GM21528 (cell line): ENCODE results near the gene USF3.

Experiments used
- ATAC-seq: cut with Tn5 transposase; IDR thresholded peaks from one replicate; pipeline ENCODE4 v1.9.1; 2021; ENCODE audit warnings: mild to moderate bottlenecking, moderate library complexity; ENCODE audit not compliant: unreplicated experiment, low FRiP score

USF3 gene, protein sequence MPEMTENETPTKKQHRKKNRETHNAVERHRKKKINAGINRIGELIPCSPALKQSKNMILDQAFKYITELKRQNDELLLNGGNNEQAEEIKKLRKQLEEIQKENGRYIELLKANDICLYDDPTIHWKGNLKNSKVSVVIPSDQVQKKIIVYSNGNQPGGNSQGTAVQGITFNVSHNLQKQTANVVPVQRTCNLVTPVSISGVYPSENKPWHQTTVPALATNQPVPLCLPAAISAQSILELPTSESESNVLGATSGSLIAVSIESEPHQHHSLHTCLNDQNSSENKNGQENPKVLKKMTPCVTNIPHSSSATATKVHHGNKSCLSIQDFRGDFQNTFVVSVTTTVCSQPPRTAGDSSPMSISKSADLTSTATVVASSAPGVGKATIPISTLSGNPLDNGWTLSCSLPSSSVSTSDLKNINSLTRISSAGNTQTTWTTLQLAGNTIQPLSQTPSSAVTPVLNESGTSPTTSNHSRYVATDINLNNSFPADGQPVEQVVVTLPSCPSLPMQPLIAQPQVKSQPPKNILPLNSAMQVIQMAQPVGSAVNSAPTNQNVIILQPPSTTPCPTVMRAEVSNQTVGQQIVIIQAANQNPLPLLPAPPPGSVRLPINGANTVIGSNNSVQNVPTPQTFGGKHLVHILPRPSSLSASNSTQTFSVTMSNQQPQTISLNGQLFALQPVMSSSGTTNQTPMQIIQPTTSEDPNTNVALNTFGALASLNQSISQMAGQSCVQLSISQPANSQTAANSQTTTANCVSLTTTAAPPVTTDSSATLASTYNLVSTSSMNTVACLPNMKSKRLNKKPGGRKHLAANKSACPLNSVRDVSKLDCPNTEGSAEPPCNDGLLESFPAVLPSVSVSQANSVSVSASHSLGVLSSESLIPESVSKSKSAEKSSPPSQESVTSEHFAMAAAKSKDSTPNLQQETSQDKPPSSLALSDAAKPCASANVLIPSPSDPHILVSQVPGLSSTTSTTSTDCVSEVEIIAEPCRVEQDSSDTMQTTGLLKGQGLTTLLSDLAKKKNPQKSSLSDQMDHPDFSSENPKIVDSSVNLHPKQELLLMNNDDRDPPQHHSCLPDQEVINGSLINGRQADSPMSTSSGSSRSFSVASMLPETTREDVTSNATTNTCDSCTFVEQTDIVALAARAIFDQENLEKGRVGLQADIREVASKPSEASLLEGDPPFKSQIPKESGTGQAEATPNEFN (N-terminal part only)

DNA sequence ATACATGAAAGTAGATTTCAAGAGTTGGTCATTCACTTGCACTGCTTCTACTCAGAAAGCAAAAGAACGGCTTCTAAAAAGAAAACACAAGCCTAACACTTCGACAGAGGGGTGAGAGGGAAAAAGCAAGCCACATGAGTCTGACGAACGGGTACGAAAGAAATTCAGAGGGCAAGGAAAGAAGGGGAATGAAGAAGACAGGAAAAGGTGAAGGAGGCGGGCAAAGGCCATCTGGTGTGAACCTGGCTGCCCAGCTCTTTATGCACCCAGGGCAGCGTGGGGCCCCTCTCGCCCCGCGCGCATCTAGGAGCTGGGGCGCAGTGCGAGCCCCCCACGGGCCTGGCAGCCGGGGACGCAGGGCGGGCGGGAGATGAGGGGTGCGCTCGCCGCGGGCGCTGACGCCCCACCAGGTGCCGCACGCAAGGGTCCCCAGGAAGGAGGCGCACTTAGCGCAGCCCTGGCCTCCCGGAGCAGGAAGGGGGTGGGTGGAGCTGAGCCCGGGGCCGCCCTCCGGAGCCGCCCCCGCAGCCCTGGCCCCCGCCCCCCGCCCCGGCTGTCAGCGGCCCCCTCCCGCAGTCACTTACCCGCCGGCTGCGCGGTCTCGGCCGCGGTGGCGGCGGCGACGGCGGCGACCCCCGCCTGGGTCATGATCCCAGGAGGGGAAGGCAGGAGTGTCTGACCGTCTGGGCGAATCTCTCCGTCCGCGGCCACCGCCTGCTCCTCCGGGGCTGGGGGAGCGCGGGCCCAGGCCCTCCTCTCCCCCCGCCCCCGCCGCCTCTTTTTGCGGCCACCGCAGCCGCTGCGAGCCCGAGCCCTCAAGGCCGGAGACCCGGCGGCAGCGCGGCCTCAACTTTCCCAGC is at the start of gene USF3:
Gene USF3 (minus strand): TSS at position 857 of the 860 bp plus-strand sequence. CDS start 21,764 bp downstream, outside the sequence.
- ATAC-seq = peak; percentile 68

DNA sequence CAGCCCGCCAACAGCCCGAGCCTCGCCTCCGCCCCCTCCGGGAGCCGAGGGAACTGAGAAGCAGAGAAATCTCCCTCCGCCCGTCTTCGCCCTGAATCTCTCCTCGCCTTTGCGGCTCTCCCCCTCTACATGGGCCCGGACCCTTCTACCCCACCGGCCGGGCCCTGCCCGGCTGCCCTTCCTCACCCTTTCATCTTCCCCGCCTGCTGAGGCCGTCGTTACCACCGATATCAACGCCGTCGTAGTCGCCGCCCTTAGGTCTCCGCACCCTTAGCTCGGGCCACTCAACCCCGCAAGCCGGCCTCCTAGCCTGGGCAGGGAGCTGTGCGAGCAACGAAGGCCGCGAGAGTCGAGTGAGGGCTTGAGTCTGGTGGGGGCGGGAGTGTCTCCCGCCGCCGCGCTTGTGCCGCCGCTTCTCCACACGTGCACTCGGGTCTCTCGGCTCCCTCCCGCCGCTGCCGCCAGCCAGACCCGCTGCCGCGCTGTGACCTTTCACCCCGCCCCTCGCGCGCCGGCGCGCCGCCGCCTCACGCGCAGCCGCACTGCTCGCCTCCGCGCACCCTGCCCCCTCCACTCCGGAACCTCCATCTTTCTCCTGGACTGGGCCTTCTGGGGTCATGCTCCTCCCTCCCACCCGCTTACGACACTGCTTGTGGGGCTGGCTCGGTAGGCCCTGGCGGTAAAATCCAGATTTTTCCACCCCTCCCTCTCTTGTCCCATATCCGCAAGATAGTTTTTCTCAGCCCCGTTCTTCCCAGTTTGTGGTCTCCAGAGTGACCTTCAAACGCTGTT is 49.5 kb upstream of the USF3 start, which contains the start of gene NAA50:
Gene NAA50 (minus strand): TSS at position 494 of the 792 bp plus-strand sequence. CDS start 300 bp downstream, at position 194.
- peak; percentile 56 for ATAC-seq

DNA sequence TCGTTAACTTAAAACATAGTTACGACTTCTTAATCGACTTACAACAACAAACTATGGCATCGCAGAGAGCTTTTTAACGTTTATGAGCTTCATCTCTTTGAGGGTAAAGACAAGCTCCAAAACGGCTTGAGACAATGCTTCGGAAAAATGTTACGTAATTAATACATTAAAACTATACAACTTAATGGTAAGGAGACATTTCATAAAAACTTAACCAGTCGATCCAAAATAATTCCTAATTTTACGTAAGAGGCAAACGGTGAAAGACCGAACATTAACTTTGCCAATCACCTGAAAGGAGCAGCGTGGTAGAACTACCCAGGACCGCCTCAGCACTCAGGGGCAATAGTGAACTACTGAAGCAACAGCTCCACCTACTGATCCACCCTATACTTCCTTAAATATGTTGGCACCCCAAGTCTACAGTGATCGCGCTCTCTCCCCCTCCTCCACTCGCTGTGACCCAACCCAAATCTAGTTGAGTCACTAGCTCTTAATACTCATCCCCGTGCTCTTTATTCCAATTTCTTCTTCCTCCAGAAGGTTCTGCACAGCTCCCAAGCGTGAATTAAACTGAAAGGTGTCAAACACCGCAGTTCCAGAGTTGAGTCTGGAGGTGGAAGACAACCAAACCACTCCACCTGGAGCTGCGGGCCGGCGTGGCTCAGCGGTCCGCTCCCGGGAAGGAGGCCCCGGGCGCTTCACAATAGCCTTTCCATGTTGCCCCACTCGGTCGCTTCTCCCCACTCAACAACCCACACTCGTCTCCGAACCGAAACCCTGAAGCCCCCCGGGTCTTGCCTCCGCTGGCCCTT is 48.7 kb upstream of the USF3 start:
- peak; percentile 57 for ATAC-seq

DNA sequence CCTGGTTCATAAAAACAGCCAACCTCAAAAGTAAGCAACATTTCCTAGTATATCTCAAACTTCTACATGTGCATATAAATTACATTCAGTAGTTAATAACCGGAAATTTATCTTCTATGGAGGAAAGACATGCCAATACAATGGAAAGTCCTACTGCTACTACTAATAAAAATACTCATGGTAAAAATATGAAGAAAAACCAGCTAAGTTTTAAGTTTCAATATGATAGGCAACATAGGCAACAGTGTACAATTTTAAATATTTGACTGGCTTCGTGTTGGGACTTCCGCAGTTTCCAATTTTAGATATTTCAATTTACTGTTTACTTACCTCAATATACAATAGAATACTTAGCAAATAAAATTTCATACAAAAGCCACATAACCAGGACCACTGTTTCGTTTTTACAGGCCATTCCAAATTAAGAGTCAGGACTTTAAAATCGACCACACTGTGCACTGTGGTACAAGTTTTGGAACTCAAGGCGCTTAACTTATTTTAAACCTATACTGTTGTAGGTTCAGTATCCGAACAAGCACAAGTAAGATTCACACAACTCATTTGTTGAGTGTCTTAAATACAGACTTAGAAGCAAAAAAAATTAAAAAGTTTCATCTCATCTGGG is 46.7 kb upstream of the USF3 start:
- ATAC-seq = no peak

DNA sequence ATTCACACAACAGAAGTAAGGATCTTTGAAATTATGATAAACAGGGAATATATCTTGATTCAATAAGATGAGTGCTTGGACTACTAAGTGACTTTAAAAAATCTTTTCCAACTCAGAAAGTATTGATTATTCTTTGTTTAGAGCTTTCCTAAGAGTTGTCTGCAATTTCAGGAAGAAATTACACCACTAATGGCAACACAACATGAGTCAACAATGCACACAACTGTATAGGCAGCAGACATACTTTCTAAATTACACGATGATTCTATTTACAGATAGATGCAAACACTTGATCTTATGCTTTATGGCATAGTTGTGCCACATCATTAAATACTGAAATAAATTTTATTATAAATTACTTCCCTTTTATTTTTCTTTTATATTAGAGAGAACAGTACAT is 45.2 kb upstream of the USF3 start:
- no peak for ATAC-seq

DNA sequence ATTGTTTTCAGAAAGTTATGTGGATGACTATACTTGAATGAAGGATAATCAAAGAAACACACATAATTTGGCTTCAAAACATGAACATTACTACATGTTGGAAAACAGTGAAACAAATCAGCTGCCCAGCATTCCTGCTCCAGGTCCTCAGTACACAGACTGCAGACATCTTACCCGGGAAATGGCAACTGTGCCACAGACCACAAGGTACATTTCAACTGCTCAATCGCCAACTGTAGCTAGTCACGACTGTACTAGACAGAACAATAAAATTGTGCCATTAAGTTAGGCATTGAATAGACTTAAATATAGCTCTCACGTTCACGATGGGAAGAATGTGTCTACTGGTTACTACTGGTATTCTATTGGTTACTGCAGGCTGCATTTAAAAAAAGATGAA is 44.6 kb upstream of the USF3 start:
- no peak for ATAC-seq

DNA sequence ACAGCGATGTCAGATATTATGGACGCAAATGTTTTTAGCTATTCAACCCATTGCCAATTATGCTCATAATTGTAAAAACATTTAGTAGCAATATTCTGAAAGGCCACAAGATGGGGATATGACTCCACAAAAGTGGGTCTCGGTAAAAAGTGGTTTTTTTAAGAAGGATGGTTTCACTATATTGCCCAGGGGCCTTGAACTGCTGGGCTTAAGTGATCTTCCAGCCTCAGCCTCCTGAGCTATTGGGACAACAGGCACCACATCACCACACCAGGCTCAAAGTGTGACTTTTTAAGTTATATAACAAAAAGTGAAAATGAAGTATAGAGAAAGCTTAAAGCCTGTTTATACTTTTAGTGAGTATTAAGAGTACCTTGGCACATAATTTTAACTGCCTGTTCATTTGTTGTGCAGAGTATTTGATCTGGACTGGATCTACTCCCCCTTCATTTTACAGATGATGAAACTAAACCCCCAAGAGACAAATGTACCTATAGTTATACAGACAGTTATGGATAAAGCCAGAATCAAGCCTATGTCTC is 40.2 kb upstream of the USF3 start:
- ATAC-seq = no peak

DNA sequence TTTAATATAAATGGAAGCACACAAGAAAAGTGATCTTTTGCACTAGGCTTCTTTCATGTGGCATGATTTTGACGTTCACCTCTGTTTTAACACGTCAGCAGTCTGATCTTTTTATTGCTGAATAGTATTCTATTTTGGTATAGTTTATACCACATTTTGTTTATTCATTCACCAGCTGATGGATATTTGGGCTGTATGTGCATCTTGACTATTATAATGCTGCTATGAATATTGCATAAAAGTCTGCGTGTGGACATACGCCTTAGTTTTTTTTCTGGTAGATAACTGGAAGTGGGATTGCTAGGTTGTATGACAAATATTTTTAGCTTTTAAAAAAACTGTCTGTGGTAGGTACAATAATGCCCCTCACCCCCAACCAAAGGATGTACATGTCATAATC is 35.3 kb upstream of the USF3 start:
- no peak for ATAC-seq

DNA sequence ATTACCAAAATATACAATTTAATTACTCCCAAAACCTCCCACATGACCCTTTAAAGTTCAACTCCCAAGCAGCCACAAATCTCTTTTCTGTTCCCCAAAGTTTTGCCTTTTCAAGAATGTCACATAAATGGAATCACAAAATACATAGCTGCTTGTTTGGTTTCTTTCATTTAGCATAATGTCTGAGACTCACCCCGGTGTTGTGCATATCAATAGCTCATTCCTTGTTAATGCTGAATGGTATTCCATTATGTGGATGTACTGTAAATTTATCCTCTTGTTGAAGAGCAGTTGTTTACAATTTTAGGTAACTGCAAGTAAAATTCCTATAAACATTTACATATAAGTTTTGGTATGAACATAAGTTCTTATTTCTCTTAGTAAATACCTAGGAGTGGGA is 34.1 kb upstream of the USF3 start:
- no peak for ATAC-seq

DNA sequence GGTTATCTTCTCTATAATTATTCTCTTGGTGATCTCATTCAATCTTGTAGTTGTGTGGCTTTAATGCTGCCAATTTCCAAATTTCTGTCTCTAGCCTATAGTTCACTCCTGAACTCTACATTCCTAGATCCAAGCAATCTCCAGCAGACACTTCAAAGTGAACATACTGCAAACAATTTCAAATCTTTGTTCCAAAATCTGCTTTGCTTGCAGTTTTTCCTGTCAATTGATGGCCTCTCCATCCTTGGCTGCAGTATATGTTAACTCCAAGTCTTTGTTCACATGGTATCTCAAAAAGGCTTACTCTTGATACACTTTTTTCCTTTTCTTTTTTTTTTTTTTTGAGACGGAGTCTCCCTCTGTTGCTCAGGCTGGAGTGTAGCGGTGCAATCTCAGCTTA is 32.2 kb upstream of the USF3 start:
- ATAC-seq = no peak

DNA sequence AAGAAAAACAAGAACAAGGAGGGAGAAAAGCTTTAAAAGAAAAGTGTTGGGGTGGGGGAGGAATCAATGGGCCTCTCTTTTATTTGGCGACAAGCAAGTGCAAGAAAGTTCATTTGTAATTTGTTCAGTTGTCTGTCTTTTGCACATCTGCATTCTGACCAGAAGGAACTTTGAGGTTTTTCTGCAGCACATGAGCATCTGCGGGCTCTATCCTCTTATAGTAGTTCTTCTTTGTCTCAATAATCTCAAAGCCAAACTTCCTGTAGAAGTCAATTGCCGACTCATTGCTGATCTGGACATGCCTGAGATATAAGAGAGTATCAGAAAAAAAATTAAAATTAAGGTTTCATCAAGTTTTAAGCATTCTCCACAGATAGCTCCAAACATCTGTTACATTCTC is 25.2 kb upstream of the USF3 start:
- no peak for ATAC-seq

DNA sequence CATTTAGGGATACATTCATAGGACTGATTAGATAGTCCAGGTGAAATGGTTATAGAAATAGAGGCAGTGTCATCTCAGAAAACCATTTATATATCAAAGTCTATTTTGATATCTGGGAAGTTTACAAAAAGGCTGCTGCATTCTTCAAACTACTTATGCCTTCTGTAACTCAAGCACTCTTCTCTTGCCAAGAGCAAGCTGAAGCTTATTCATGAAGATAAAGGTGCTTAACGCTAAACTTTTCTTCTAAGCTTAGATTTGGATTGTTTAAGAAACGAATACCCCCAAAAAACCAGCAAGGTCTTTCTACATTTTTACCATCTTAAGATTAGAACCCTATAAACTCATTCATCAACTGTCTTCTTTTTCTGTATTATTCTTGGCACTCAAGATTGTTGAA is 23.3 kb upstream of the USF3 start:
- ATAC-seq = no peak

DNA sequence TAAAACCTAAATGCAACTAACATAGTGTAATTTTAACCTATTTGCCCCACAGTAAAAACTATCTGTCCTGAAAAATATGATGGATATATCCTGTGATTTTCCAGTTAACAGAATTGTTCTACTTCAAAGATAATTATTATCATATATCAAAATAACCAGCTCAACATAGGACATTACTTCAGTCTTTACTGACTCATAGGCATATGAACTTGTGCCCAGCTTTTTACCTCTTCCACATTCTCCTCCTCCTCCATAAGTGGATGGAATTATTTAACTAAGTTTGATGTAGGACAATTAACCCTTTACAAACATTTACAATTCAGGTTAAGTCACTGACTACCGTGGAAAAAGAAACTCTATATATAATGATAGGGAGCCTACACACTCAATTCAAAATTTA is 22.9 kb upstream of the USF3 start:
- ATAC-seq = no peak

DNA sequence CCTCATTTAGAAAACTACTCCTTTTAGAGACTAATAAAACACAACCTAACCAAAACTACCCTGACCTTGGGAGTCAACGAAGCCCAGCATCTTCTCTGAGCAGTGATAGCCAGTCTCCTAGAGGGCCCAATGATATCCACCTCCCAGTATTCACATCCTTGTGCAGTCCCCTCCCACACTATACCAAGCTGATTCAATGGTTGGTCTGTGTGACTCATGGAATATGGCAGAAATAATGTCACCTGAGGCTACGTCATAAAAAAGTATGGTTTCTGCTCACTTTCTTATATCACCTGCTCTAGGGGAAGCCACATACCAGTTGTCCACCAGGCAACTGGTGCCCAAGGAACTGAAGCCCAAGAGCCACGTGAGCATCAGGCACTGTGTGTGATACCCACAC is 21.4 kb upstream of the USF3 start:
- no peak for ATAC-seq

DNA sequence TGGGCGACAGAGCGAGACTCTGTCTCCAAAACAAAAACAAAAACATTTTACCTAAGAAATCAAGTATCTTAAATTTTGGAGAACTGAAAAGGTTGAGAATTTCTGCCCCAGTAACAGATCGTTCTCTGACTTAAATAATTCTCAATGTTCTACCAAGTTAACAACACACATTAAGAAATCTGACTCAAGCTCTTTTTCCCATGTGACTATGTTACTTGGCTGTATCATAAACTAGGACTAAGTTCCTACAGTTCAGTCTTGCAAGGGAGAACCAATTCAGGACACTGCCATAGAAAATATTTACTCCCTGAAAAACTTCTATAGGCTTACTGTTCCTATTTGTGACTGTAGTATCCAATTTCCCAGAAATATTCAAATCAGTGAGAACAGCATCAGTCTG is 20.9 kb upstream of the USF3 start:
- no peak for ATAC-seq

DNA sequence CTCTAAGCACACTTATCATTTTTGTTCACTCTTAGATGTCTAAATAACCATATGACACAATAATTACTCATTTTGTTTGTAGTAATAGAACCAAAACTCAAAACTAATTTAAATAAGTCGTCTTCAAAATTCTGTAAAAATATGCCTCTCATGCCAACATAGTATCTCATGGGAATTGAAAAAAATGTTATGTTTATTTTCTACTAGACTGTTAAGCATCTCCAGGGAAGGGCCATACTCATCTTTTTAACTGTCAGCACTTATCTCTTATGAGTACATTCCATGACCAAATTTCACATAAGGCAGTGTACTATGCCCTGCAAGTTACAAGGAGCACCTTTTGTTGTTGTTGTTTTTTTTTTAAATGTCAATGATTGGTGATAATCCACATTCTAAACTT is 18.3 kb upstream of the USF3 start:
- ATAC-seq = no peak

DNA sequence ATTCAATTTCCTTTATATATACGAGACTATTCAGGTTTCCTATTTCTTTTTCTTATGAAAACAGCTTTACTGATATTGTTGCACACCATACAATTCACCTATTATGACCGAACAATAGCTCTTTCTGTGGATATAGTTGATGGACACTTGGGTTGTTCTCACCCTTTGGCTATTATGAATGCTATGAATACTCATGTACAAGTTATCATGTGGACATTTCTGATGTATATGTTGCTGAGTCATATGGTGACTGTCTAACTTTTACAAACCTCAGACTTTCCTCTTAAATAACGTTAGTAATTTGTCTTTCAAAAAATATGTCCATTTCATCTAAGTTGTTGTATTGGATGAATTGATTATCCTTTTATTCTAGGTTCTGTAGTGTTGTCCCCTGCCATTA is 15.7 kb upstream of the USF3 start:
- ATAC-seq = no peak

DNA sequence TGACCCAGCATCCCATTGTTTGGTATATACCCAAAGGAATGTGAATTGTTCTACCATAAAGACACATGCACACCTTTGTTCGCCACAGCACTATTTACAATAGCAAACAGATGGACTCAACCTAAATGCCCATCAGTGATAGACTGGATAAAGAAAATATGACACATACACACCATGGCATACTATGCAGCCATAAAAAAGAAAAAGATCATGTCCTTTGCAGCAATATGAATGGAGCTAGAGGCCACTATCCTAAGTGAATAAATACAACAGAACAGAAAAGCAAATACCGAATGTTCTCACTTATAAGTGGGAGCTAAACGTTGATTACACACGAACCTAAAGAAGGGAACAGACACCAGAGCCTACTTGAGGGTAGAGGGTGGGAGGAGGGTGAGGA is 11.4 kb upstream of the USF3 start:
- ATAC-seq = no peak
